GM19467 (cell line): ENCODE data around the gene ANKS1B.
A peak's percentile ranks its signal among the peaks of the same experiment; 100 is the strongest.

ENCODE experiments used
- ATAC-seq: cut with Tn5 transposase; IDR thresholded peaks from one replicate; pipeline ENCODE4 v1.9.1; 2021; ENCODE audit warnings: mild to moderate bottlenecking, moderate library complexity; ENCODE audit not compliant: unreplicated experiment

The ANKS1B gene

GRCh38 chr12:99142651-99143050 lies 842.1 kb downstream of the ANKS1B start:
- no peak for ATAC-seq

GRCh38 chr12:99140017-99140720 lies 844.6 kb downstream of the ANKS1B start:
- no peak for ATAC-seq

GRCh38 chr12:99138393-99138792 lies 846.3 kb downstream of the ANKS1B start:
- ATAC-seq, result no peak

- ATAC-seq, result no peak
Observed at GRCh38 chr12:99137124-99137855, 847.4 kb downstream of the ANKS1B start.

GRCh38 chr12:99136516-99136915 lies 848.2 kb downstream of the ANKS1B start:
- no peak for ATAC-seq

- ATAC-seq, result no peak
Observed at GRCh38 chr12:99135376-99135775, 849.4 kb downstream of the ANKS1B start.

- ATAC-seq, result no peak
Observed at GRCh38 chr12:99133401-99133800, 851.3 kb downstream of the ANKS1B start.

- no peak for ATAC-seq
Observed at GRCh38 chr12:99131751-99132199, 853.0 kb downstream of the ANKS1B start.

- ATAC-seq, result peak; percentile 84
Observed at GRCh38 chr12:99130808-99131553, 853.8 kb downstream of the ANKS1B start.

- ATAC-seq, result no peak
Observed at GRCh38 chr12:99128246-99128802, 856.4 kb downstream of the ANKS1B start.

GRCh38 chr12:99122959-99123358 lies 861.8 kb downstream of the ANKS1B start:
- ATAC-seq, result no peak

GRCh38 chr12:99122496-99122895 lies 862.2 kb downstream of the ANKS1B start:
- no peak for ATAC-seq

GRCh38 chr12:99121546-99121945 lies 863.2 kb downstream of the ANKS1B start:
- ATAC-seq, result no peak

- ATAC-seq, result no peak
Observed at GRCh38 chr12:99119943-99120342, 864.8 kb downstream of the ANKS1B start.

GRCh38 chr12:99119449-99119848 lies 865.3 kb downstream of the ANKS1B start:
- no peak for ATAC-seq

GRCh38 chr12:99111600-99111999 lies 873.1 kb downstream of the ANKS1B start:
- ATAC-seq, result no peak

GRCh38 chr12:99110868-99111267 lies 873.9 kb downstream of the ANKS1B start:
- ATAC-seq, result no peak

GRCh38 chr12:99110212-99110611 lies 874.5 kb downstream of the ANKS1B start:
- no peak for ATAC-seq

GRCh38 chr12:99108924-99109323 lies 875.8 kb downstream of the ANKS1B start:
- ATAC-seq, result no peak

GRCh38 chr12:99099786-99100185 lies 885.0 kb downstream of the ANKS1B start:
- no peak for ATAC-seq

GRCh38 chr12:99097171-99097570 lies 887.6 kb downstream of the ANKS1B start:
- ATAC-seq, result no peak
